Astrocyte (in vitro differentiated cells and primary cell): ENCODE results near the gene RAD51B. TPM values are rescaled to one million over a fixed set of nuclear protein-coding genes. Genes with fewer than 3 reads are reported as not detected.

Experiments used
- DNase-seq: peaks from one replicate; pipeline ENCODE4 v3.0.0-alpha.2; 2010; ENCODE audit warnings: low read depth
- FAIRE-seq: peaks from 2 replicates; lab custom pipeline; 2011; peaks lifted over from hg19 to GRCh38; lab: Jason Lieb, UNC
- H2AFZ ChIP-seq: 2 replicates; pipeline ENCODE4 v1.6.0; 2012; ENCODE audit warnings: low read depth, low read length, inconsistent platforms
- H3K27ac ChIP-seq: 2 replicates; pipeline ENCODE4 v1.5.1; 2011; ENCODE audit warnings: low read depth, low read length, inconsistent platforms
- H3K27me3 ChIP-seq: 2 replicates; pipeline ENCODE4 v1.6.0; 2011; ENCODE audit warnings: low read length, inconsistent platforms; ENCODE audit not compliant: insufficient read depth
- H3K36me3 ChIP-seq: 2 replicates; pipeline ENCODE4 v1.5.1; 2011; ENCODE audit warnings: low read length, inconsistent platforms; ENCODE audit not compliant: insufficient read depth
- H3K4me1 ChIP-seq: 2 replicates; pipeline ENCODE4 v1.5.1; 2011; ENCODE audit warnings: low read length, inconsistent platforms; ENCODE audit not compliant: insufficient read depth
- H3K4me2 ChIP-seq: 2 replicates; pipeline ENCODE4 v1.6.0; 2012; ENCODE audit warnings: low read length, inconsistent platforms
- H3K4me3 ChIP-seq: 2 replicates; pipeline ENCODE4 v1.5.1; 2011; ENCODE audit warnings: low read depth, mild to moderate bottlenecking, low read length, inconsistent platforms; ENCODE audit not compliant: insufficient read depth
- H3K79me2 ChIP-seq: 2 replicates; pipeline ENCODE4 v1.6.0; 2012; ENCODE audit warnings: mild to moderate bottlenecking, low read length, inconsistent platforms; ENCODE audit not compliant: insufficient read depth
- H3K9ac ChIP-seq: 2 replicates; pipeline ENCODE4 v1.6.0; 2012; ENCODE audit warnings: mild to moderate bottlenecking, low read length, inconsistent platforms
- H3K9me3 ChIP-seq: 2 replicates; pipeline ENCODE4 v1.5.1; 2012; ENCODE audit warnings: low read depth, mild to moderate bottlenecking, low read length, inconsistent platforms; ENCODE audit not compliant: insufficient read depth
- H4K20me1 ChIP-seq: 2 replicates; pipeline ENCODE4 v1.6.0; 2012; ENCODE audit warnings: low read length, inconsistent platforms; ENCODE audit not compliant: insufficient read depth
- H3K27ac Mint-ChIP-seq: one replicate; pipeline ENCODE4 v1.8.0; 2021; ENCODE audit warnings: mild to moderate bottlenecking, mixed read lengths; ENCODE audit not compliant: unreplicated experiment
- H3K27me3 Mint-ChIP-seq: one replicate; pipeline ENCODE4 v1.8.0; 2021; ENCODE audit warnings: low read depth, mixed read lengths; ENCODE audit not compliant: unreplicated experiment
- H3K36me3 Mint-ChIP-seq: one replicate; pipeline ENCODE4 v1.8.0; 2021; ENCODE audit warnings: low read depth, mixed read lengths; ENCODE audit not compliant: unreplicated experiment
- H3K4me1 Mint-ChIP-seq: one replicate; pipeline ENCODE4 v1.8.0; 2021; ENCODE audit warnings: low read depth, mixed read lengths; ENCODE audit not compliant: unreplicated experiment
- H3K4me3 Mint-ChIP-seq: one replicate; pipeline ENCODE4 v1.8.0; 2021; ENCODE audit warnings: mild to moderate bottlenecking, moderate library complexity, mixed read lengths; ENCODE audit not compliant: unreplicated experiment
- H3K9me3 Mint-ChIP-seq: one replicate; pipeline ENCODE4 v1.8.0; 2021; ENCODE audit warnings: mild to moderate bottlenecking, mixed read lengths; ENCODE audit not compliant: unreplicated experiment
- CTCF ChIP-seq: IDR thresholded peaks from 2 replicates; pipeline ENCODE4 v1.5.1; 2011; ENCODE audit warnings: low read depth, mild to moderate bottlenecking, inconsistent platforms, low read length, moderate library complexity; ENCODE audit not compliant: insufficient read depth
- EZH2 ChIP-seq: IDR thresholded peaks from 2 replicates; pipeline ENCODE4 v1.6.1; 2012; ENCODE audit warnings: mild to moderate bottlenecking, low read length, inconsistent platforms; ENCODE audit not compliant: insufficient read depth
- total RNA-seq: library from RNA; stranded (reverse); gene quantifications from 2 replicates; pipeline ENCODE4 v1.2.1, GENCODE V29; 2021

Gene RAD51B
- total RNA-seq, 1 donor from 2014 or later = 10.8 TPM

DNA sequence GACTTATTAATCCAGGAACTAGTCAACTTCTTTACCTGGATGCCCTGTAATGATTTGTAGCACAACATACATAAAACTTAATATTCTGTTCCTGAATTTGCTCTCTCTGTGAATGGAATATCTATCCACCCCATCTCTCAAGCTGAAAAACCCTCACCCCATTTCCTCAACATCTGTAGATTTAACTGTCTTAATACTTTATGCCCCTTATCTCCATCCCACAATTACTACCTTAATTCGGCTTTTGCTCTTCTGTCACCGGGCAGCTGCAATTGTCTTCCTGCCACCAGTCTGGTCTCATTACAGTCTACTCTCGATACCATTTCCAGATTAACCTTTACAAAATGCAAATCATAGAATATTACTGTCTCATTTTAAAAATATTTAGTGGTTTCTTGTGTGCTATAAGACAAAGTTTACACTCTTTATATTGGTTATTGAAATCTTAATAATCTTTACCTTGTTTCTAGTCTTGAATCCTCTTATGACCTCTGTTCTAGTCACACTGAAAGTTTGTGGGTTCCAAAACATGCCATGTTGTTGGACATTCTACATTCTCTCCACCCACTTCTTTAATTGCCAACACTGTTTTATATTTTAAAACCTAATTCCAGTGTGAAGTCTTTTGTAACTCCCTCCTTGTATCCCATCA is 347.3 kb downstream of the RAD51B start:
- H3K27ac ChIP-seq = no peak overlapping the region
- H3K4me3 ChIP-seq = no peak overlapping the region
- no peaks in the 10 kb centered on the region for H3K36me3 ChIP-seq
- no peak overlapping the region for H2AFZ ChIP-seq
- no peak overlapping the region for H3K9ac ChIP-seq
- H3K4me1 Mint-ChIP-seq = peaks cover 17% of the 10 kb centered on the region
- H4K20me1 ChIP-seq = no peaks in the 10 kb centered on the region
- H3K4me2 ChIP-seq = no peak overlapping the region
- H3K79me2 ChIP-seq = no peaks in the 10 kb centered on the region
- FAIRE-seq = no peak
- DNase-seq = no peak
- no peak overlapping the region for H3K4me3 Mint-ChIP-seq
- H3K9me3 Mint-ChIP-seq = no peaks in the 10 kb centered on the region
- H3K9me3 ChIP-seq = no peaks in the 10 kb centered on the region
- no peaks in the 10 kb centered on the region for H3K4me1 ChIP-seq
- H3K27me3 ChIP-seq = no peaks in the 10 kb centered on the region
- H3K27ac Mint-ChIP-seq = no peak overlapping the region
- no peaks in the 10 kb centered on the region for H3K27me3 Mint-ChIP-seq
- H3K36me3 Mint-ChIP-seq = no peaks in the 10 kb centered on the region
- no peak for TF ChIP-seq CTCF
- TF ChIP-seq EZH2 = no peak

DNA sequence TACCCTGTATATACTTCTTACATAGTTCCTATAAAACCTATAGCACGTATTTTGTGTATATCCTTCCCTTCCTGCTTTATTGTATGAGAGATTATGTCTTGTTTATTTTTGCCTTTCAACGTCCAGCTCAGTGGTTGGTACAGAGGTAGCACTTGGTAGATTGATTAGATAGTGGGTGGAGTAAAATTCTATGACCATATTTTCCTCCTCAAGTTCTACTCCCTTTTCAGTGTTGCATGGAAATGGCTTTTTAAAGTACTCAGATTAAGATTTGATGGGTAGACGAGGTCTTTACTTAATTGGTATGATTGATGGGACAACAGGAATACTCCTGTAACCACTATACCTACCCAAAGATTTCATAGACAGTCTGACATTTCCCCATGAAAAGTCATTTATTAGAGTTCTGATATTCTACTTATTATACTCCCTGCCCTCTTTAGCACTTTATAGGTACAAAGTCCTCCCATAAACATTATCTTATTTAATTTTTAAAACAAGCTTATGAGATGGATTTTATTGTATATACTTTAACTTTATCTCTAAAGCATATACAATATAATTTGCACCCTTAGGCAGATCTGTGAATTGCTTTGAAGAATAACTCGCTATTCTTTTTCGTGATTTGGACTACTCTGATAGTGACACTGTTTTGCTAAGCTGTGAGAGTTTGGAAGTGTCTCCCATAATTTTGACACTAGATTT is 348.0 kb downstream of the RAD51B start:
- Mint-ChIP-seq H3K36me3 (no peaks in the 10 kb centered on the region), H3K9me3 (no peaks in the 10 kb centered on the region), H3K4me3 (no peak overlapping the region), H3K4me1 (peaks cover 21% of the 10 kb centered on the region), H3K27me3 (no peaks in the 10 kb centered on the region), H3K27ac (no peak overlapping the region)
- DNase-seq = no peak
- no peak overlapping the region for H3K4me2 ChIP-seq
- H3K27me3 ChIP-seq = no peaks in the 10 kb centered on the region
- H3K79me2 ChIP-seq = no peaks in the 10 kb centered on the region
- no peak overlapping the region for H2AFZ ChIP-seq
- H3K36me3 ChIP-seq = no peaks in the 10 kb centered on the region
- no peak overlapping the region for H3K4me3 ChIP-seq
- FAIRE-seq = no peak
- no peaks in the 10 kb centered on the region for H4K20me1 ChIP-seq
- no peak overlapping the region for H3K27ac ChIP-seq
- H3K9me3 ChIP-seq = no peaks in the 10 kb centered on the region
- no peaks in the 10 kb centered on the region for H3K4me1 ChIP-seq
- TF ChIP-seq CTCF = no peak
- H3K9ac ChIP-seq = no peak overlapping the region
